Endodermal cell (in vitro differentiated cells): ENCODE data around the gene RBM5. TPM values are rescaled to one million over a fixed set of nuclear protein-coding genes. Genes with fewer than 3 reads are reported as not detected.
A peak's percentile ranks its signal among the peaks of the same experiment; 100 is the strongest.

Experiments used
- DNase-seq: peaks from one replicate; pipeline ENCODE4 v3.0.0-alpha.2; 2017
- H3K27ac ChIP-seq: 2 replicates; pipeline ENCODE4 v1.5.1; 2013; ENCODE audit warnings: mild to moderate bottlenecking, low read depth, low read length, moderate library complexity
- H3K27me3 ChIP-seq: 2 replicates; pipeline ENCODE4 v1.6.1; 2013; ENCODE audit warnings: mild to moderate bottlenecking, low read length, moderate library complexity; ENCODE audit not compliant: insufficient read depth, control insufficient read depth, poor library complexity, severe bottlenecking
- H3K36me3 ChIP-seq: 2 replicates; pipeline ENCODE4 v1.7.0; 2013; ENCODE audit warnings: mild to moderate bottlenecking, low read length, moderate library complexity; ENCODE audit not compliant: control insufficient read depth, insufficient read depth
- H3K4me1 ChIP-seq: one replicate; pipeline ENCODE4 v1.7.0; 2013; ENCODE audit warnings: low read length; ENCODE audit not compliant: control insufficient read depth, insufficient read depth
- H3K4me3 ChIP-seq: 2 replicates; pipeline ENCODE4 v1.5.1; 2013; ENCODE audit warnings: mild to moderate bottlenecking, low read length, moderate library complexity
- H3K9ac ChIP-seq: 2 replicates; pipeline ENCODE4 v1.6.1; 2013; ENCODE audit warnings: mild to moderate bottlenecking, low read length, moderate library complexity; ENCODE audit not compliant: poor library complexity, severe bottlenecking; ENCODE audit errors: extremely low read depth
- H3K9me3 ChIP-seq: 2 replicates; pipeline ENCODE4 v1.6.1; 2013; ENCODE audit warnings: mild to moderate bottlenecking, low read length, moderate library complexity; ENCODE audit not compliant: control insufficient read depth
- H3K27ac Mint-ChIP-seq: 2 replicates; pipeline ENCODE4 v1.8.0; 2020; ENCODE audit warnings: mixed read lengths
- H3K27me3 Mint-ChIP-seq: 2 replicates; pipeline ENCODE4 v1.8.0; 2021; ENCODE audit warnings: mild to moderate bottlenecking, mixed read lengths; ENCODE audit not compliant: insufficient read depth
- H3K36me3 Mint-ChIP-seq: 2 replicates; pipeline ENCODE4 v1.8.0; 2020; ENCODE audit warnings: low read depth, mixed read lengths
- H3K4me1 Mint-ChIP-seq: 2 replicates; pipeline ENCODE4 v1.8.0; 2020; ENCODE audit warnings: mixed read lengths
- H3K4me3 Mint-ChIP-seq: 2 replicates; pipeline ENCODE4 v1.8.0; 2020; ENCODE audit warnings: mild to moderate bottlenecking, moderate library complexity, mixed read lengths
- H3K9me3 Mint-ChIP-seq: 2 replicates; pipeline ENCODE4 v1.8.0; 2020; ENCODE audit warnings: mild to moderate bottlenecking, mixed read lengths
- CTCF ChIP-seq: fragments of 200-600 bp; sonication (generic); conservative IDR thresholded peaks from 2 replicates; pipeline ENCODE4 v1.5.0; 2021; ENCODE audit warnings: antibody characterized with exemption, mild to moderate bottlenecking
- WGBS, 2 experiments: methylation state at CpG; one replicate each; pipeline versions ENCODE4 v1.1.5 to v1.1.7; 2013; ENCODE audit warnings: missing lambda C conversion rate in 2 of 2, mixed read lengths in 1 of 2; ENCODE audit not compliant: insufficient coverage in 1 of 2, insufficient read length in 1 of 2; 5-methylcytosine and 5-hydroxymethylcytosine counted together
- long read RNA-seq, 4 experiments: library from polyadenylated mRNA in 2 of 4; library from RNA in 1 of 4; library from capped mRNA in 1 of 4; stranded (forward) in 3 of 4; unstranded in 1 of 4; transcript quantifications; one replicate each; pipeline ENCODE4 v2.0.0, GENCODE V29; 2020 to 2021; ENCODE audit warnings: inconsistent platforms in 1 of 4
- polyA plus RNA-seq, 2 experiments: library from polyadenylated mRNA; stranded (reverse); fragments of 50-300 nt; gene quantifications; one replicate each; pipeline ENCODE4 v1.2.3, GENCODE V29; 2013
- total RNA-seq, 2 donors: library from RNA; stranded (reverse); fragmentation: NEBNext Ultra II Directional in 1 of 2; extraction: Animal tissue kit (Norgen Biotek cat#: 25700) in 1 of 2; gene quantifications; 2 replicates in 1 of 2; 3 replicates in 1 of 2; pipeline ENCODE4 v1.2.1, GENCODE V29; 2021

Gene RBM5
- 100 to 1,000 TPM; 153 to 166 TPM for total RNA-seq
- polyA plus RNA-seq (2013, experiment 1 of 2) = 243 TPM
- polyA plus RNA-seq (2013, experiment 2 of 2) = 213 TPM
- long read RNA-seq, experiment 1, partial matches to known transcripts = 17 of 31 reads
- long read RNA-seq, experiment 1, other reads (novel, unspliced or antisense) = 12 of 31 reads
- long read RNA-seq, experiment 2, transcript RBM5-201 (25 exons, 3,188 nt) = major isoform, 39 of 101 reads
- long read RNA-seq, experiment 2, partial matches to known transcripts = 23 of 101 reads
- long read RNA-seq, experiment 2, other reads (novel, unspliced or antisense) = 39 of 101 reads
- long read RNA-seq, experiment 3, transcript RBM5-214 (5 exons, 2,716 nt) = minor isoform, 29 of 297 reads
- long read RNA-seq, experiment 3, transcript RBM5-201 (25 exons, 3,188 nt) = major isoform, 149 of 297 reads
- long read RNA-seq, experiment 3, partial matches to known transcripts = 35 of 297 reads
- long read RNA-seq, experiment 3, other reads (novel, unspliced or antisense) = 84 of 297 reads
- long read RNA-seq, experiment 4, partial matches to known transcripts = 26 of 37 reads
- long read RNA-seq, experiment 4, other reads (novel, unspliced or antisense) = 4 of 37 reads

GRCh38 chr3:50088725-50089608 is at the start of gene RBM5:
Gene RBM5 (plus strand): TSS chr3:50088919. CDS start chr3:50090435, 1,516 bp downstream.
- peaks cover 5% of the 10 kb centered on the region for H3K9me3 ChIP-seq
- H3K27me3 ChIP-seq = no peaks in the 10 kb centered on the region
- TF ChIP-seq CTCF = no peak
- H3K4me3 ChIP-seq = peak within 1 kb of the TSS; percentile 96
- WGBS, 2 experiments = 1% methylated on average over 31 to 61 of the region's 61 CpGs
- peaks cover 37% of the 10 kb centered on the region for H3K36me3 ChIP-seq
- peaks cover 37% of the 10 kb centered on the region for H3K36me3 Mint-ChIP-seq
- H3K9me3 Mint-ChIP-seq = peaks cover 22% of the 10 kb centered on the region
- peak within 1 kb of the TSS; percentile 99 for H3K9ac ChIP-seq
- H3K4me1 Mint-ChIP-seq = peaks cover 9% of the 10 kb centered on the region
- peak within 1 kb of the TSS; percentile 99 for H3K27ac Mint-ChIP-seq
- DNase-seq = peak; percentile 96
- H3K4me3 Mint-ChIP-seq = peak within 1 kb of the TSS; percentile 99
- H3K27me3 Mint-ChIP-seq = peaks cover 3% of the 10 kb centered on the region
- peaks cover 2% of the 10 kb centered on the region for H3K4me1 ChIP-seq
- H3K27ac ChIP-seq = peak within 1 kb of the TSS; percentile 88

GRCh38 chr3:50044976-50045375 is 43.7 kb upstream of the RBM5 start:
- peaks cover 31% of the 10 kb centered on the region for H3K36me3 Mint-ChIP-seq
- 89 to 100% methylated on average over 1 of the region's 1 CpG for WGBS, 2 experiments

More at GRCh38 chr3:50044976-50045375, 43.7 kb upstream of the RBM5 start:
- H3K4me3 Mint-ChIP-seq = no peak overlapping the region
- H3K36me3 ChIP-seq = peaks cover 42% of the 10 kb centered on the region
- no peak overlapping the region for H3K27ac Mint-ChIP-seq
- H3K9me3 ChIP-seq = no peaks in the 10 kb centered on the region
- H3K9ac ChIP-seq = no peak overlapping the region
- TF ChIP-seq CTCF = no peak
- no peak for DNase-seq
- no peaks in the 10 kb centered on the region for H3K9me3 Mint-ChIP-seq
- no peaks in the 10 kb centered on the region for H3K27me3 ChIP-seq
- H3K27me3 Mint-ChIP-seq = no peaks in the 10 kb centered on the region
- H3K27ac ChIP-seq = no peak overlapping the region
- no peak overlapping the region for H3K4me3 ChIP-seq
- H3K4me1 ChIP-seq = no peaks in the 10 kb centered on the region
- no peaks in the 10 kb centered on the region for H3K4me1 Mint-ChIP-seq
